Activated CD8-positive, alpha-beta T cell treated with anti-CD3 and anti-CD28 coated beads for 36 hours (primary cell): Measurements from ENCODE around the gene TRPV4. TPM values are rescaled to one million over a fixed set of nuclear protein-coding genes. Genes with fewer than 3 reads are reported as not detected.

Source experiments
- ATAC-seq: fragments of 200-7000 bp; cut with Tn5 transposase; one replicate; pipeline ENCODE4 v1.10.0; 2021; ENCODE audit warnings: mild to moderate bottlenecking, moderate library complexity
- CTCF ChIA-PET: fragments of 350-600 bp; sonication (Branson Sonifier 250); formaldehyde crosslinking; loops from one replicate; lab custom pipeline; 2021; ENCODE audit warnings: antibody characterized with exemption; lab: Charles Lee
- POLR2A ChIA-PET: fragments of 350-600 bp; sonication (Branson Sonifier 250); formaldehyde crosslinking; loops from one replicate; lab custom pipeline; 2021; ENCODE audit warnings: antibody characterized with exemption; lab: Charles Lee
- DNase-seq: peaks from one replicate; pipeline ENCODE4 v3.0.0-alpha.2; 2020
- H3K27ac Mint-ChIP-seq: one replicate; pipeline ENCODE4 v1.8.0; 2021; ENCODE audit warnings: mild to moderate bottlenecking, mixed read lengths
- H3K27me3 Mint-ChIP-seq: one replicate; pipeline ENCODE4 v1.8.0; 2021; ENCODE audit warnings: mixed read lengths
- H3K36me3 Mint-ChIP-seq: one replicate; pipeline ENCODE4 v1.8.0; 2021; ENCODE audit warnings: low read depth, mixed read lengths
- H3K4me1 Mint-ChIP-seq: one replicate; pipeline ENCODE4 v1.8.0; 2021; ENCODE audit warnings: low read depth, mixed read lengths
- H3K4me3 Mint-ChIP-seq: one replicate; pipeline ENCODE4 v1.8.0; 2021; ENCODE audit warnings: mild to moderate bottlenecking, moderate library complexity, mixed read lengths
- H3K9me3 Mint-ChIP-seq: one replicate; pipeline ENCODE4 v1.8.0; 2021; ENCODE audit warnings: mixed read lengths
- intact Hi-C: fragments of 100-400 bp; cut with micrococcal nuclease; formaldehyde crosslinking; loops from one replicate; pipeline ENCODE4 v1.10.0; 2022
- total RNA-seq, 2 experiments: library from RNA; stranded (reverse); gene quantifications; one replicate each; pipeline ENCODE4 v1.2.3, GENCODE V29; 2021
- TF ChIP-seq, protein P1 (sequence below): fragments of 200-600 bp; IDR thresholded peaks from one replicate; pipeline ENCODE4 v1.8.0; 2022; ENCODE audit warnings: antibody characterized with exemption, mild to moderate bottlenecking

The TRPV4 gene
- total RNA-seq: not detected

DNA sequence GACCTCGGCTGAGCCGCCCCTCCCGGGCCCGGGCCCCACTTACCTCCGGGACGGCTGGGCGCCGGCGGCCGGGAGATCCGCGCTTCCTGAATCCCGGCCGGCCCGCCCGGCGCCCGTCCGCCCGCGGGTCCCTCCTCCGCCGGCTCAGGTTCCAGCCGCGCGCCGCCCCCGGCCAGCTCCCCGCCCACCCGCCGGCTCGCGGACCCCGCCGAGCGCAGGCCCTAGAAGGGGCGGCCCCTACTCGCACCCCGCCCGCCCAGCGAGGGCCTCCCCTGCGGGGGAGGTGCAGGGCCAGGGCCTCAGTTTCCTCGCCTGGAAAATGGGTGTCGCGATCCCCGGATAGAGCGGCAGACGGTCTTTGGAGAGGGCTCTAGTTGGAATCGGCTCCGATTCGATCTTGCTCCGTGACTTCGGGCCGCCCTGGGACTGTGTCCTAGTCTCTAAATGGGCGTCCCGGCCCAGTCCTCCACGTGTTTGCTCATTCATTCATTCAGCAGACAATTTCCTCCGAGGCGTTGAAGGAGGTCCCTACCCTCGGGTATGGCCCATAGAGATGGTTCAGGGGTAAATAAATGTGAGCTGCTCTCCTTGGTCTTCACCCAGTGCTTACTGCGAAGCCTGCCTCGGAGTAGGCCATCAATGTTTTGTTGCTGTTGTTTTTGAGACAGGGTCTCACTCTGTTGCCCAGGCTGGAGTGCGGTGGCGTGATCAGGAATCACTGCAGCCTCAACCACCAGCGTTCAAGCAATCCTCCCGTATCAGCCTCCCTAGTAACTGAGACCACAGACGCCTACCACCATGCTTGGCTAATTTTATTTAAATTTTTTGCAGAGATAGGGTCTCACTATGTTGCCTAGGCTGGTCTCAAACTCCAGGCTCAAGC, at the start of gene TRPV4:
Gene TRPV4 (minus strand): TSS at position 92 of the 883 bp plus-strand sequence. CDS start 18,602 bp downstream, outside the sequence.
- H3K4me1 Mint-ChIP-seq: peaks cover 3% of the 10 kb centered on the region
- CTCF ChIA-PET: interaction anchor here (1.4 to 2.2 kb wide), 2 partner anchors 12 to 19 kb away, joined by 3 to 13 read pairs; no protein-coding TSS in a partner anchor
- no peaks in the 10 kb centered on the region for H3K36me3 Mint-ChIP-seq
- ATAC-seq (no peak), DNase-seq (no peak)
- TF ChIP-seq, protein P1, sequence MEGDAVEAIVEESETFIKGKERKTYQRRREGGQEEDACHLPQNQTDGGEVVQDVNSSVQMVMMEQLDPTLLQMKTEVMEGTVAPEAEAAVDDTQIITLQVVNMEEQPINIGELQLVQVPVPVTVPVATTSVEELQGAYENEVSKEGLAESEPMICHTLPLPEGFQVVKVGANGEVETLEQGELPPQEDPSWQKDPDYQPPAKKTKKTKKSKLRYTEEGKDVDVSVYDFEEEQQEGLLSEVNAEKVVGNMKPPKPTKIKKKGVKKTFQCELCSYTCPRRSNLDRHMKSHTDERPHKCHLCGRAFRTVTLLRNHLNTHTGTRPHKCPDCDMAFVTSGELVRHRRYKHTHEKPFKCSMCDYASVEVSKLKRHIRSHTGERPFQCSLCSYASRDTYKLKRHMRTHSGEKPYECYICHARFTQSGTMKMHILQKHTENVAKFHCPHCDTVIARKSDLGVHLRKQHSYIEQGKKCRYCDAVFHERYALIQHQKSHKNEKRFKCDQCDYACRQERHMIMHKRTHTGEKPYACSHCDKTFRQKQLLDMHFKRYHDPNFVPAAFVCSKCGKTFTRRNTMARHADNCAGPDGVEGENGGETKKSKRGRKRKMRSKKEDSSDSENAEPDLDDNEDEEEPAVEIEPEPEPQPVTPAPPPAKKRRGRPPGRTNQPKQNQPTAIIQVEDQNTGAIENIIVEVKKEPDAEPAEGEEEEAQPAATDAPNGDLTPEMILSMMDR: no peak
- peaks cover 23% of the 10 kb centered on the region for H3K27me3 Mint-ChIP-seq
- H3K9me3 Mint-ChIP-seq: no peaks in the 10 kb centered on the region
- no peak within 1 kb of the TSS for H3K27ac Mint-ChIP-seq
- POLR2A ChIA-PET: no interaction called here
- intact Hi-C loops: no loop called here
- no peak within 1 kb of the TSS for H3K4me3 Mint-ChIP-seq

GRCh38 chr12:109881752-109882151, 48.6 kb upstream of the TRPV4 start:
- DNase-seq: no peak
- CTCF ChIA-PET: interaction anchor here (1.0 to 2.9 kb wide), 2 partner anchors 37 to 76 kb away, joined by 3 to 10 read pairs; no protein-coding TSS in a partner anchor
- Mint-ChIP-seq H3K4me1 (peaks cover 30% of the 10 kb centered on the region), H3K27ac (no peak overlapping the region), H3K36me3 (no peaks in the 10 kb centered on the region), H3K9me3 (no peaks in the 10 kb centered on the region), H3K27me3 (no peaks in the 10 kb centered on the region), H3K4me3 (peak overlapping the region; percentile 73)
- TF ChIP-seq, protein P1: no peak
- POLR2A ChIA-PET: interaction anchor here (1.6 kb wide), 1 partner anchor 18 kb away, joined by 10 read pairs; the partner anchor contains the start of gene TCHP
- intact Hi-C loops: loop anchor here (2.0 kb wide), 1 partner anchor 77 kb away; no protein-coding TSS in a partner anchor
- no peak for ATAC-seq

DNA sequence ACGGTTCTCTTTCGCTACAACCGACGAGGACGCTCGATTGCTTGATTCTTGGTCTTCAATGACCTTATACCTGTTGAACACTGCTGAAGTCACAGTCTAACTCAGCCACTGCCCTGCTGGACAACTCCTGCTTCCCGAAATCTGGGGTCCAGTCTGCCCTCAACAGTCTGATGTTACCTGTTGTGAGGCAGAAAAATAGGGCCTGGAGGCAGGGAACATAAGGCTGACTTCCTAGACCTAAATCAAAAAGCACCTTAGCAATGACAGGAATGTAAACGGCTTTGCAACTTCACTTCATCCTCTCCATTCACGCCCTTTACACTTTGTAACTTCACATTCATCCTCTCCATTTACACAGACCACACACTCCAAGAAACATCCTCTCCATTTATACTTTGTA, 47.7 kb upstream of the TRPV4 start:
- no peak for ATAC-seq
- H3K9me3 Mint-ChIP-seq: no peaks in the 10 kb centered on the region
- H3K27me3 Mint-ChIP-seq: no peaks in the 10 kb centered on the region
- peak overlapping the region; percentile 30 for H3K27ac Mint-ChIP-seq
- peaks cover 30% of the 10 kb centered on the region for H3K4me1 Mint-ChIP-seq
- CTCF ChIA-PET: interaction anchor here (0.7 to 2.9 kb wide), 5 partner anchors 15 to 75 kb away, joined by 3 to 10 read pairs (median 3); partner anchors contain the start of gene TCHP
- no peak for DNase-seq
- no peaks in the 10 kb centered on the region for H3K36me3 Mint-ChIP-seq
- POLR2A ChIA-PET: no interaction called here
- intact Hi-C loops: loop anchor here (2.0 kb wide), 1 partner anchor 76 kb away; no protein-coding TSS in a partner anchor
- H3K4me3 Mint-ChIP-seq: peak overlapping the region; percentile 73
- TF ChIP-seq, protein P1: no peak

- intact Hi-C loops: loop anchor here (2.0 kb wide), 1 partner anchor 75 kb away; no protein-coding TSS in a partner anchor
- H3K4me1 Mint-ChIP-seq: peaks cover 33% of the 10 kb centered on the region
- H3K36me3 Mint-ChIP-seq: no peaks in the 10 kb centered on the region
- DNase-seq (peak; percentile 85), ATAC-seq (peak; percentile 98)
- TF ChIP-seq, protein P1: peak; percentile 34
- no peaks in the 10 kb centered on the region for H3K27me3 Mint-ChIP-seq
- peak within 1 kb of the TSS; percentile 87 for H3K27ac Mint-ChIP-seq
- peak within 1 kb of the TSS; percentile 96 for H3K4me3 Mint-ChIP-seq
- POLR2A ChIA-PET: no interaction called here
- no peaks in the 10 kb centered on the region for H3K9me3 Mint-ChIP-seq
- CTCF ChIA-PET: interaction anchor here (0.6 to 4.4 kb wide), 5 partner anchors 15 to 725 kb away, joined by 3 to 28 read pairs (median 3); partner anchors contain the start of gene TCHP
Measured at GRCh38 chr12:109880043-109880931, 47.1 kb upstream of the TRPV4 start, which contains the start of gene GLTP. Gene GLTP (minus strand): TSS chr12:109880541. CDS start chr12:109880374, 167 bp downstream.
